Uterus (tissue), 2 donors: ENCODE data around the gene PRRG1.

Experiments used
- POLR2A ChIP-seq, 2 donors: fragments of 450-650 bp; IDR thresholded peaks; one replicate each; pipeline ENCODE4 v1.6.1; 2016; ENCODE audit warnings: antibody characterized with exemption in 2 of 2, mild to moderate bottlenecking in 1 of 2, moderate library complexity in 1 of 2
- TF ChIP-seq, protein P1 (sequence below), 4 experiments: fragments of 200-600 bp in 2 of 4; fragments of 450-650 bp in 2 of 4; sonication (generic) in 2 of 4; IDR thresholded peaks; one replicate each; pipeline ENCODE4 v1.5.1; 2016 to 2019; ENCODE audit warnings: antibody characterized with exemption in 4 of 4, mild to moderate bottlenecking in 2 of 4, moderate library complexity in 1 of 4

DNA sequence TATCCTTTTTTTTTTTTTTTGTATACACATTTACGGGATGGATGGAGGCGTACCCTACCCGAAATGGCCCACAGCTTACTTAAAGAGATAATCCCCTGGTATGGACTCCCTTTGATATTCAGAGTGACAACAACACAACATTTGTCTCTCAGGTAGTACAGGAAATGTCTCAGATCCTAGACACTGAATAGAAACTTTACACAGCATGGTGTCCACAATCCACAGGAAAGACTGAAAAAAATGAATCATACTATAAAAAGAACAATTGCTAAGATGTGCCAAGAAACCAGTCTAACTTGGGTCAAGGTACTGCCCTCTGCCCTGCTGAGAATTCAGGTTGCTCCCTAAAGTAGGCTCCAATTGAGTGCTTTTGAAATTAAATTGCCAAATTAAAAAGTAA lies 121.5 kb downstream of the PRRG1 start:
- no peak for TF ChIP-seq POLR2A (IDR thresholded peaks at IDR 0.05)
- TF ChIP-seq, protein P1, sequence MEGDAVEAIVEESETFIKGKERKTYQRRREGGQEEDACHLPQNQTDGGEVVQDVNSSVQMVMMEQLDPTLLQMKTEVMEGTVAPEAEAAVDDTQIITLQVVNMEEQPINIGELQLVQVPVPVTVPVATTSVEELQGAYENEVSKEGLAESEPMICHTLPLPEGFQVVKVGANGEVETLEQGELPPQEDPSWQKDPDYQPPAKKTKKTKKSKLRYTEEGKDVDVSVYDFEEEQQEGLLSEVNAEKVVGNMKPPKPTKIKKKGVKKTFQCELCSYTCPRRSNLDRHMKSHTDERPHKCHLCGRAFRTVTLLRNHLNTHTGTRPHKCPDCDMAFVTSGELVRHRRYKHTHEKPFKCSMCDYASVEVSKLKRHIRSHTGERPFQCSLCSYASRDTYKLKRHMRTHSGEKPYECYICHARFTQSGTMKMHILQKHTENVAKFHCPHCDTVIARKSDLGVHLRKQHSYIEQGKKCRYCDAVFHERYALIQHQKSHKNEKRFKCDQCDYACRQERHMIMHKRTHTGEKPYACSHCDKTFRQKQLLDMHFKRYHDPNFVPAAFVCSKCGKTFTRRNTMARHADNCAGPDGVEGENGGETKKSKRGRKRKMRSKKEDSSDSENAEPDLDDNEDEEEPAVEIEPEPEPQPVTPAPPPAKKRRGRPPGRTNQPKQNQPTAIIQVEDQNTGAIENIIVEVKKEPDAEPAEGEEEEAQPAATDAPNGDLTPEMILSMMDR (IDR thresholded peaks at IDR 0.05), result no peak
